Measurements from ENCODE around the gene EHBP1L1. TPM values are rescaled to one million over a fixed set of nuclear protein-coding genes. Genes with fewer than 3 reads are reported as not detected.

The EHBP1L1 gene
- total and polyA plus RNA-seq, 2 of the 13 experiments (the other 11 are each of a cell fraction or from before 2014, with no cell fraction given): 8.3 to 10.6 TPM

- TF ChIP-seq ZNF687 (CRISPR knock-in tag; IDR thresholded peaks at IDR 0.05) (0 out of 2 replicates have a peak, but pooled peaks have one; percentile 11), ZNF773 (CRISPR knock-in tag; IDR thresholded peaks at IDR 0.05; ENCODE audit: borderline replicate concordance) (no peak), NCOR1 (IDR thresholded peaks at IDR 0.05; ENCODE audit: borderline replicate concordance, low read length) (no peak), AGO2 (optimal IDR thresholded peaks at IDR 0.05; ENCODE audit: low read depth, low read length) (peak; percentile 34), ZFX (CRISPR knock-in tag; IDR thresholded peaks at IDR 0.05; ENCODE audit: low read depth) (no peak), FOXK2 (IDR thresholded peaks at IDR 0.05) (no peak), RFX5 (IDR thresholded peaks at IDR 0.05; ENCODE audit: low read depth, low read length) (no peak), HNRNPL (IDR thresholded peaks at IDR 0.05; ENCODE audit: low read depth, low read length) (peak; percentile 77; the same call in 1 of the 2 replicates), PPARG (CRISPR knock-in tag; conservative IDR thresholded peaks at IDR 0.05) (0 out of 2 replicates have a peak, but pooled peaks have one; percentile 29), PAXIP1 (CRISPR knock-in tag; conservative IDR thresholded peaks at IDR 0.05) (no peak), ZBTB38 (CRISPR knock-in tag; IDR thresholded peaks at IDR 0.05) (peak; percentile 70), ATM (IDR thresholded peaks at IDR 0.05; ENCODE audit: borderline replicate concordance) (no peak), CTCF (CRISPR knock-in tag; IDR thresholded peaks at IDR 0.05) (peak; percentile 76), PATZ1 (CRISPR knock-in tag; IDR thresholded peaks at IDR 0.05) (no peak), RAD21 (CRISPR knock-in tag; IDR thresholded peaks at IDR 0.05) (peak; percentile 43; the same call in 1 of the 2 replicates), RBM22 (optimal IDR thresholded peaks at IDR 0.05; ENCODE audit: low read length) (no peak), ZNF260 (CRISPR knock-in tag; IDR thresholded peaks at IDR 0.05; ENCODE audit: borderline replicate concordance, low read depth) (no peak), ZKSCAN8 (CRISPR knock-in tag; IDR thresholded peaks at IDR 0.05; ENCODE audit: borderline replicate concordance) (no peak)
Measured at GRCh38 chr11:65625628-65626342, 49.9 kb downstream of the EHBP1L1 start (continued).

All from HepG2 (cell line).